HUES48 (cell line): ENCODE results near the gene CTSL.

Experiments
- H3K27ac ChIP-seq: one replicate; pipeline ENCODE4 v1.7.0; 2013; ENCODE audit warnings: low read depth, low read length, inconsistent platforms
- H3K27me3 ChIP-seq: 2 replicates; pipeline ENCODE4 v1.6.1; 2013; ENCODE audit warnings: mild to moderate bottlenecking, low read length; ENCODE audit not compliant: control insufficient read depth, insufficient read depth
- H3K36me3 ChIP-seq: 2 replicates; pipeline ENCODE4 v1.6.1; 2013; ENCODE audit warnings: low read length; ENCODE audit not compliant: control insufficient read depth, insufficient read depth
- H3K4me1 ChIP-seq: 2 replicates; pipeline ENCODE4 v1.6.1; 2013; ENCODE audit warnings: mild to moderate bottlenecking, low read length; ENCODE audit not compliant: control insufficient read depth, insufficient read depth
- H3K4me3 ChIP-seq: 2 replicates; pipeline ENCODE4 v1.5.1; 2013; ENCODE audit warnings: mild to moderate bottlenecking, low read depth, low read length
- H3K9ac ChIP-seq: 2 replicates; pipeline ENCODE4 v1.6.1; 2013; ENCODE audit warnings: mild to moderate bottlenecking, low read depth, low read length, moderate library complexity
- H3K9me3 ChIP-seq: 2 replicates; pipeline ENCODE4 v1.6.1; 2013; ENCODE audit warnings: low read length; ENCODE audit not compliant: control insufficient read depth, insufficient read depth

The CTSL gene

DNA sequence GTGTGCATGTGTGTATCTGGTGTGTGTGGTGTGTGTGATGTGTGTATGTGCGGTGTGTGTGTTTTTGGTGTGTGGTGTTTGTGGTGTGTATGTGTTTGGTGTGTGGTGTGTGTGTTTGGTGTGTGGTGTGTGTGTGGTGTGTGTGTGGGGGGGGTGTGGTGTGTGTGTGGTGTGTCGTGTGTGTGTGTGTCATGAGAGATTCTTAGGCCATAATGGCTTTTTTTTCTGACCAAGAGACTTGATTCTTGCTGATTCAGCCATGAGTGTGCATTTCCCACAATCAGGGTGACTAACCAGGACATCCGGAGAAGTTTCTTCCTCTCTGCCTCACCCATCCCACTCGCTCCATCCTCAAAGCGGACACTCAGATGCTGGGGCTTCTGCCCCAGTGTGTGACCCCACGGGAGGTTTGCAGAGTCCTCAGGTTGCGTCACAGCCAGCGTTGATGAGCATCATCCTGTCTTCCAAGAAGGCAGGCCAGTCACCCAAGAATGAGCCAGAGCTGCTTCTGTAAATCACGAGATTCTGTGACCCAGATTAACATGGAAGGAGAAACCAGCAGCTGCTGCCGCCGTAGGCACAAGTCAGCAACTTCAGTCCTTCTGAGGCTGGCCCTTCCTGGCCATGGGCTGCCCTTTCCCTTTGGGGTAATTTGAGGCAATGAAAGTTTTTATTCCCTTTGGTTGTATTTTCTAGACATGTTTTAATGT, 12.5 kb upstream of the CTSL start:
- Histone ChIP-seq H3K36me3 (peaks cover 9% of the 10 kb centered on the region; the same call in 1 of the 2 replicates), H3K9ac (no peak overlapping the region), H3K27ac (no peak overlapping the region), H3K4me1 (no peaks in the 10 kb centered on the region), H3K4me3 (no peak overlapping the region), H3K27me3 (no peaks in the 10 kb centered on the region), H3K9me3 (no peaks in the 10 kb centered on the region)

DNA sequence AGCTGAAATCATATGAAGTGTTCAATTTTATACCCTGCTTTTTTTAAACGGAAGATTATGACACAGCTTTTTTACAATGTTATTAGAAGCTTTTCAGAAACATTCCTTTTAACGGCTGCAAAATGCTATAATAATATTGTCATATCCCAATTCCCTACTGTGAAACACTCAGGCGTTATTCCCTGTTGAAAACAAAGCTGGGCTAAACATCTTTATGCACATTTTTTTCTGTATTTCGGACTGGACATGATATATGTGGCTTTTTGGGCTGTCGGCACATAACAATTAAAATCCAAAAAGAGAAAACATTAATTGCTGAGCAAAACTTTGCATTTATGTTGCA, 12.0 kb upstream of the CTSL start:
- Histone ChIP-seq H3K27me3 (no peaks in the 10 kb centered on the region), H3K9me3 (no peaks in the 10 kb centered on the region), H3K4me1 (no peaks in the 10 kb centered on the region), H3K27ac (no peak overlapping the region), H3K9ac (no peak overlapping the region), H3K4me3 (no peak overlapping the region), H3K36me3 (peaks cover 4% of the 10 kb centered on the region; the same call in 1 of the 2 replicates)

DNA sequence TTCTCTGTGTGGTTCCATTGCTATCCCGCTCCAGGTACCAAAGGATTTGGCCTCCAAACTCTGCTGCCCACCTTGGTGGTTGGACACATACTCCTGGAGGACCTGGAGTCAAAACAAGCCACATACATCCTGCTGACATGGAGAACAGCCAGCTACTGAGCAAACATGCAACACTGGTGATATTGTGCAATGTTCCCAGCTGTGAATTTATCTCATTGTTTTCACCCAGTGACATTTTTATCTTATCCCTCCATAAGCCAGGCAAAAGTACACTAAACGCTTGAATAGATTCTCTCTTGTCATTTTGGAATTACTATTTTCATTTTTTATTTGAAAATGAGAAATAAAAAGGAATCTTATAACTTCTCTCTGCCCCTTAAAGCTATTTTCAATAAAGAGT, 11.1 kb upstream of the CTSL start:
- Histone ChIP-seq H3K27ac (no peak overlapping the region), H3K4me1 (no peaks in the 10 kb centered on the region), H3K4me3 (no peak overlapping the region), H3K36me3 (no peaks in the 10 kb centered on the region), H3K9ac (no peak overlapping the region), H3K27me3 (no peaks in the 10 kb centered on the region), H3K9me3 (no peaks in the 10 kb centered on the region)

DNA sequence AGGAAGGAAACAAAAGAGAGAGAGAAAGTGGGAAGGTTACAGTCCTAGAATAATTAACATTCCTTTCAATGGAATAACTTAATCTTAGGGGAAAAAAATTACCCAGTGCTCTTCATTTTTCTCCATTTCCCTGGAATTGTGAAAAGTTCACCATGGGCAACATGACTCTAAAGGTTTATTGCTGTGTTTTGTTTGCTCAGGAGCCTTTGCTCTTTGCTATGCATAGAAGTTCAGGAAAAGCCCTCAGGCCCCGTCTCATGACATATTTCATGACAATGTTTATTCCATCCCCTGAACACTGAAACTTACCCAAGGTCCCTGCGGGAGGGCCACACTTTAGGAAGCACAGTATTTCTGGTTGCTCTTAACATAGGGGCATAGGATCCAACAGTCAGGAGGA, 9.8 kb upstream of the CTSL start:
- H3K9ac ChIP-seq: no peak overlapping the region
- no peaks in the 10 kb centered on the region for H3K4me1 ChIP-seq
- H3K27ac ChIP-seq: no peak overlapping the region

DNA sequence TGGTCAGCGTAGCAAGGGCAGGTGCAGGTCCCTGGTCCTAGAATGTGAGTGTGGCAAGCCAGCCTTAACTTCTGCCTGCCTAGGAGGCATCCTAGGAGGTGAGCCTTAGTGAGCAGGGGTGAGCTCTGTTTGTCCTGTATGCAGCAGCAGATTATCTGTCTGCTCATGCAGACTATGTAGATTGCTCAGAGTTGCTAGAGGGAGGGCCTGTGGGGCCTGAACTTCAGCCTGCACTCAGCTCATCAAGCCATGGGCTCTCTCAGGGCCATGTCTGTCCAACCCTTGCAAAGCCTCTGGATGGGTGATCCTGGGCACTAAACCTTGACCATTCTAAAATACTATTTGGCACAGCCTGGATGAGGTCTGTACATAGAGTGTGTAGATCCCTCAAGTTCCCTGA, 8.5 kb upstream of the CTSL start:
- H3K36me3 ChIP-seq: no peaks in the 10 kb centered on the region

More for the DNA sequence above, 9.8 kb upstream of the CTSL start:
- no peaks in the 10 kb centered on the region for H3K9me3 ChIP-seq
- H3K27me3 ChIP-seq: no peaks in the 10 kb centered on the region
- no peak overlapping the region for H3K4me3 ChIP-seq
- H3K36me3 ChIP-seq: no peaks in the 10 kb centered on the region

DNA sequence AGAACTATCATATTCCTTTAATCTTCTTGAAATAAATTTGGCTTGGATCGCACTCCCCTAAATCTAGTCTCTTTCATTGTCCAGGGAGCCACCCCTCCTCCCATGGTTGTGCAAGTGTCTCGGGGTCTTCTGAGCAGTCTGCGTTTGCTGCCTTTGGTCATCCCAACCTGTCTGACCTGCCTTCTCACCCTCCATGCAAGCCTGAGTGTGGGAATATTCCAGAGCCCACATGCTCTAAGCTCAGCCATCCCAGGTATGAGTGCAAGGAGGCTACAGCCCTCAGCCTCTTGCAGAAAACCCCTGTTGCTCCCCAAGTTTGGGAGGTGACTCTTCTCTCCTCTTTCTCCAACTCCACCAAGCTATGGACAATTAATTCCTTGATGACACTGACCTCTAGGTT, 7.7 kb upstream of the CTSL start:
- Histone ChIP-seq H3K9ac (no peak overlapping the region), H3K4me1 (no peaks in the 10 kb centered on the region), H3K9me3 (no peaks in the 10 kb centered on the region), H3K27me3 (no peaks in the 10 kb centered on the region; the same call in 1 of the 2 replicates), H3K4me3 (no peak overlapping the region), H3K27ac (no peak overlapping the region), H3K36me3 (no peaks in the 10 kb centered on the region)

More for the DNA sequence above, 8.5 kb upstream of the CTSL start:
- Histone ChIP-seq H3K4me3 (no peak overlapping the region), H3K4me1 (no peaks in the 10 kb centered on the region), H3K27me3 (no peaks in the 10 kb centered on the region; the same call in 1 of the 2 replicates), H3K9ac (no peak overlapping the region), H3K9me3 (no peaks in the 10 kb centered on the region), H3K27ac (no peak overlapping the region)

DNA sequence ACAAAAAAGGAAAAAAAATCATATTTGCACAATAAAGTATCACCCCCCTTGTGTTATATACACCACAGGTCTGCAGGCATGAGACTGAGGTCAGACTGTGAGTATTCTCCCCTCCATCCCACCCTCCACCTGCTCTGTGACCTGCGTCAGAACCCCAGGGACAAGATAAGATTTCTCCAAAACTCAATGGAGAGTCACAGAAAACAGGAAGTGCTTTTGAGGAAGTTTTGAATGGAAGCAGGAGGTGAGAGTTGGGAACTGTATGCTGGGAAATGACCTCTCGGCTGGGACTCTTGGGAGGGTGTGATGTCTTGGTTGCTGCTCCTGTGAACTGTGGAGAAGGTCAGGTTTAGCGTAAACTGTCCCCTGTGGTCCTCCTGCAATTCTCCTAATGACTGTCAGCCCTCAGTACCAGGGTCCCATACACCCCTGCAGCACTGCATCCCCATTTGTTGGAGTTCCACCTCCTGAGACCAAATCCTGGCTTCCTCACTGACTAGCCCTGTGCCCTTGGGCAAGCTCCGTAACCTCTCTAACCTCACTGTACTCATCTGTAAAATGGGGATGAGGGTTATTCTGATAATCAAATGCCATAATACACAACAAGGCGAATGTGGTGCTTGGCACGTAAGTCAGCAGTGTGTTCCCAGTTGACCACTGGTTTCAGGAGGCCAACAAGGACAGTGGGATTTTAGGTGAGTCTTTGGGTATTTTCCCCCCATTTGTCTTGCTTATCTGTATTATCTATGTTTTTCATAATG, 6.9 kb upstream of the CTSL start:
- H3K27me3 ChIP-seq: no peaks in the 10 kb centered on the region; the same call in 1 of the 2 replicates
- no peak overlapping the region for H3K9ac ChIP-seq
- no peak overlapping the region for H3K4me3 ChIP-seq
- H3K9me3 ChIP-seq: no peaks in the 10 kb centered on the region
- no peak overlapping the region for H3K27ac ChIP-seq
- H3K36me3 ChIP-seq: no peaks in the 10 kb centered on the region
- no peaks in the 10 kb centered on the region for H3K4me1 ChIP-seq

DNA sequence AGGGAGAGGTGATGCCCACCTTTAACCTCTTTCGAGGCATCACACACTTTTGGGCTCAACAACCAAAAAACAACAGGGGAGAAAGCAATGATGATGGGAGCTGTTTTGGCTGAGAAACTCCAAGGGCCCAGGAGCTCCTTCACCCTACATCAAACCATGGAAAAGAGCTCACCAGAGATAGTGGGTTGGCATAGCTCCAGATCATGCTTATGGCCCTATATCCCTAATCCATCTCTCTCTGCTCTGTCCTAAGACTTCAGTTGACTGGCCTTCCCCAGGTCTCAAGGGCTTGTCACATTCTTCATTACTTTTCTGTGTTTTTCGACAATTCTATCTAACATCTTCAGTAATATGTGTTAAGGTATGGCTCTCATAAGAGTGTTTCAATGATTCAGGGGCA, 5.7 kb upstream of the CTSL start:
- no peak overlapping the region for H3K27ac ChIP-seq
- peaks cover 7% of the 10 kb centered on the region for H3K27me3 ChIP-seq
- H3K9ac ChIP-seq: no peak overlapping the region
- no peak overlapping the region for H3K4me3 ChIP-seq
- no peaks in the 10 kb centered on the region for H3K4me1 ChIP-seq
- H3K36me3 ChIP-seq: no peaks in the 10 kb centered on the region
- H3K9me3 ChIP-seq: no peaks in the 10 kb centered on the region

DNA sequence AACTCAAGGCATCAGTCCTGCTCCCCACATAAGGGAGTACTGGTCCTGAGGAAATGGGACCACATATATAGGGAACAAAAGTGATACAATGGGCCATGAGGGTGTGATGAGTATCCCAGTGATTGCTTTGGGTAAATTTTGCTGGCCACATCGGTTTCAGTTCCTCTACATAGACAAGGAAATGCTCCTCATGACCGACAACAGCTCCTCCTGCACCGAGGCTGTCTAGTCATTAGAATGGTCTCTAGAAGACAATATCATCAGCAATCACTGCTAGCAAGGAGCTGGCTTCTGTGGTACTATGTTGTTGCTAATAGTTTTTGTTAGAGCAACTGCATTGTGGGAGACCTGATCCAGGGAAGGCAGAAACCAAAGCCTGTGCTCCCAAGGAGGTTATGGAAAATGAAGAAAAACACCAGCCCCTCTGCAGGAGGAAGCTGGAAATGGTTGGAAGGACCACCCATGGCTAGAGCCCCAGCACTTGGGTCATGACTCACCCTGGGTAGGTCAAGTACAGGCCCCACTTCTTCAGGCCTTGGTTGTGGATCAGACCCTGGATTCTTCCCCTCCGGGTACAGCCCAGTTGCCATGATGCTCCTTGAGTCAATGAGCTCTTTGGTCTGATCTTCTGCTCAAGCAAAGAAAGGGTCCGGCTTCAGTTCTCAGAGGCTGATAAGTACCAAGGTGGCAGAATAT, 3.4 kb upstream of the CTSL start:
- no peak overlapping the region for H3K27ac ChIP-seq
- H3K4me3 ChIP-seq: no peak overlapping the region
- H3K9ac ChIP-seq: no peak overlapping the region
- H3K9me3 ChIP-seq: no peaks in the 10 kb centered on the region
- peaks cover 9% of the 10 kb centered on the region for H3K27me3 ChIP-seq
- no peaks in the 10 kb centered on the region for H3K4me1 ChIP-seq
- no peaks in the 10 kb centered on the region for H3K36me3 ChIP-seq

DNA sequence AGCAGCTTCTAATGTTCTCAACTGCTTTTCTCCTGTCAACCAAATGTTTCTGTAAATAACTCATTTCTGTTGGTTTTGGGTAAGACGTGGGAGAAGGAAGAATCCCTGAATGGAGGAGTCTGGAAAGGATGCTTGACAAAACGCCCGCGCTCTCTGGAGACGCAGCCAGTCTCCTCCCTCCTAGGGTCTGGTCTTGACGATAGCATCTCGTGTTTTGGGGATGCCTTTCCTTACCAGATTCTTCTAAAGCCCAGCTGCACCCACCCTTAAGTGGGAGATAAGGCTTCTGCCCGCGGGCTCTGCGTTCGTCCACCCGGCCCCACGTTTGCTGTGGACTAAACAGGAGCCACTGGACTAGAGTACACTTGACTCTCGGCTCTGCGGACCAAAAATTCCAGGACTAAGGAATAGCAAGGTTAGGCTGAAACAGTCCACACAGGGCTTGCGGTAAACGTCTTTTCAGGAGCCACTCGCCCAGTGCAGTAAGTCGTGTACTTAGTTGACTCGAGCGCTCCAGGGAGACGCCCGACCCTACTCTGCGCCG, 491 bp upstream of the CTSL start:
- H3K27ac ChIP-seq: no peak overlapping the region
- peaks cover 5% of the 10 kb centered on the region; the same call in 1 of the 2 replicates for H3K36me3 ChIP-seq
- peaks cover 4% of the 10 kb centered on the region; the same call in 1 of the 2 replicates for H3K4me1 ChIP-seq
- H3K9me3 ChIP-seq: no peaks in the 10 kb centered on the region
- H3K9ac ChIP-seq: no peak overlapping the region
- peak overlapping the region; percentile 83 for H3K4me3 ChIP-seq
- H3K27me3 ChIP-seq: peaks cover 9% of the 10 kb centered on the region
